Measurements from ENCODE around the gene TMEM198.
A peak's percentile ranks its signal among the peaks of the same experiment; 100 is the strongest.

TMEM198 gene

GRCh38 chr2:219526320-219527075 is 17.3 kb upstream of the TMEM198 start:
- no peak for DNase-seq

- no peak for DNase-seq
Observed at GRCh38 chr2:219527076-219527394, 16.8 kb upstream of the TMEM198 start.

GRCh38 chr2:219527472-219527871 is 16.4 kb upstream of the TMEM198 start:
- no peak for DNase-seq

- DNase-seq = peak; percentile 61 to 82 (median 78)
Observed at GRCh38 chr2:219530048-219530963, 13.5 kb upstream of the TMEM198 start.

GRCh38 chr2:219531639-219532377 is 12.0 kb upstream of the TMEM198 start:
- DNase-seq = no peak

GRCh38 chr2:219532378-219532649 is 11.5 kb upstream of the TMEM198 start:
- DNase-seq = no peak

GRCh38 chr2:219533930-219534661 is 9.7 kb upstream of the TMEM198 start:
- no peak for DNase-seq

GRCh38 chr2:219536425-219536824 is 7.4 kb upstream of the TMEM198 start:
- DNase-seq = no peak

GRCh38 chr2:219536967-219537366 is 6.9 kb upstream of the TMEM198 start:
- DNase-seq = no peak

- no peak for DNase-seq
Observed at GRCh38 chr2:219537657-219538488, 6.0 kb upstream of the TMEM198 start.

- DNase-seq = no peak
Observed at GRCh38 chr2:219538504-219538951, 5.3 kb upstream of the TMEM198 start.

- DNase-seq = no peak
Observed at GRCh38 chr2:219538956-219539788, 4.7 kb upstream of the TMEM198 start.

- no peak for DNase-seq
Observed at GRCh38 chr2:219539926-219540678, 3.7 kb upstream of the TMEM198 start.

GRCh38 chr2:219540784-219541504 is 2.9 kb upstream of the TMEM198 start:
- no peak for DNase-seq

GRCh38 chr2:219541611-219542180 is 2.1 kb upstream of the TMEM198 start:
- peak; percentile 73 to 87 (median 82) for DNase-seq

- DNase-seq = no peak
Observed at GRCh38 chr2:219542931-219543595, 765 bp upstream of the TMEM198 start.

- DNase-seq = no peak
Observed at GRCh38 chr2:219544567-219544966, 739 bp downstream of the TMEM198 start.

GRCh38 chr2:219545295-219545942 is 1.6 kb downstream of the TMEM198 start:
- no peak for DNase-seq
